Measurements from ENCODE around the gene ZNF835. TPM values are rescaled to one million over a fixed set of nuclear protein-coding genes. Genes with fewer than 3 reads are reported as not detected.

Gene ZNF835
- total and polyA plus RNA-seq, 2 of the 13 experiments (the other 11 are each of a cell fraction or from before 2014, with no cell fraction given), result not detected

GRCh38 chr19:56712611-56713276 is 41.2 kb upstream of the ZNF835 start:
- 8% methylated on average over 9 of the region's 9 CpGs for WGBS (ENCODE audit: low lambda C conversion rate)
- H3K9ac ChIP-seq (ENCODE audit: insufficient read depth, low read depth, low read length), result no peak overlapping the region
- no peak for TF ChIP-seq MTERF4 (CRISPR knock-in tag; IDR thresholded peaks at IDR 0.05)
- TF ChIP-seq RFXANK (CRISPR knock-in tag; IDR thresholded peaks at IDR 0.05), result no peak
- TF ChIP-seq SIN3A (IDR thresholded peaks at IDR 0.05; ENCODE audit: borderline replicate concordance, low read depth, low read length), result no peak
- TF ChIP-seq ZNF335 (CRISPR knock-in tag; IDR thresholded peaks at IDR 0.05), result no peak
- no peak for TF ChIP-seq MTA1 (CRISPR knock-in tag; IDR thresholded peaks at IDR 0.05; ENCODE audit: borderline replicate concordance)
- no peak for TF ChIP-seq HNF1B (CRISPR knock-in tag; IDR thresholded peaks at IDR 0.05)
- TF ChIP-seq, protein P1, sequence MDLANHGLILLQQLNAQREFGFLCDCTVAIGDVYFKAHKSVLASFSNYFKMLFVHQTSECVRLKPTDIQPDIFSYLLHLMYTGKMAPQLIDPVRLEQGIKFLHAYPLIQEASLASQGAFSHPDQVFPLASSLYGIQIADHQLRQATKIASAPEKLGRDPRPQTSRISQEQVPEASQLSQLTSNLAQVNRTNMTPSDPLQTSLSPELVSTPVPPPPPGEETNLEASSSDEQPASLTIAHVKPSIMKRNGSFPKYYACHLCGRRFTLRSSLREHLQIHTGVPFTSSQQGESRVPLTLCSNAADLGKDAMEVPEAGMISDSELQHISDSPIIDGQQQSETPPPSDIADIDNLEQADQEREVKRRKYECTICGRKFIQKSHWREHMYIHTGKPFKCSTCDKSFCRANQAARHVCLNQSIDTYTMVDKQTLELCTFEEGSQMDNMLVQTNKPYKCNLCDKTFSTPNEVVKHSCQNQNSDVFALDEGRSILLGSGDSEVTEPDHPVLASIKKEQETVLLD (CRISPR knock-in tag; IDR thresholded peaks at IDR 0.05; ENCODE audit: low read depth), result no peak
- TF ChIP-seq SP1 (IDR thresholded peaks at IDR 0.05), result no peak
- TF ChIP-seq SP1 (CRISPR knock-in tag; IDR thresholded peaks at IDR 0.05), result no peak
- TF ChIP-seq SIX4 (CRISPR knock-in tag; IDR thresholded peaks at IDR 0.05), result no peak
- no peak for TF ChIP-seq ZNF749 (CRISPR knock-in tag; IDR thresholded peaks at IDR 0.05; ENCODE audit: borderline replicate concordance)
- DNase-seq (ENCODE audit: low spot score) (no peak), ATAC-seq (no peak), FAIRE-seq (no peak)
- no peak overlapping the region for H2AFZ ChIP-seq (ENCODE audit: low read length)
- intact Hi-C loops (cut with micrococcal nuclease; ENCODE audit: unreplicated experiment) (no loop called here), in situ Hi-C loops (cut with HindIII; ENCODE audit: extremely low pct_ligation_motif_present, low pct_unique_long_range_greater_than_20kb) (no loop called here)
- no peaks in the 10 kb centered on the region for H4K20me1 ChIP-seq (ENCODE audit: insufficient read depth, low read length)
- H3K36me3 ChIP-seq (replicated peaks in 1 of 2; ENCODE audit: control insufficient read depth in 1 of 2, insufficient read depth in 2 of 2, low read length in 2 of 2), result no peaks in the 10 kb centered on the region
- H3K27ac ChIP-seq (ENCODE audit: extremely low read length, insufficient read depth, low read length), result no peak overlapping the region
- H3K4me2 ChIP-seq (ENCODE audit: low read depth, low read length), result no peak overlapping the region
- no peak overlapping the region for H3K4me3 ChIP-seq (replicated peaks in 1 of 3; ENCODE audit: insufficient read depth in 1 of 3, low read depth in 2 of 3, low read length in 3 of 3)
- H3K27me3 ChIP-seq (ENCODE audit: control insufficient read depth in 1 of 2, insufficient read depth in 2 of 2, low read length in 2 of 2), result peaks cover 0 to 6% of the 10 kb centered on the region in 2 experiments; a peak in 1 of 5 replicates
- ChIA-PET POLR2A (no interaction called here), CTCF (ENCODE audit: low intra/inter-chr PET ratio, low total read pairs) (no interaction called here)
- no peaks in the 10 kb centered on the region for H3K4me1 ChIP-seq (ENCODE audit: insufficient read depth, low read length)
- no peaks in the 10 kb centered on the region for H3K79me2 ChIP-seq (ENCODE audit: insufficient read depth, low read length)
- BruUV-seq (replicated peaks), result no TSS peak
- H3K9me3 ChIP-seq (ENCODE audit: low read length), result 0 out of 2 replicates have a peak, but pooled peaks cover under 1% of the 10 kb centered on the region
